Esophagus muscularis mucosa (tissue), 4 donors: ENCODE measurements around the gene ZNF184.

Experiments used
- EP300 ChIP-seq: sonication (generic); formaldehyde crosslinking; IDR thresholded peaks from one replicate; pipeline ENCODE4 v1.6.1; 2017; ENCODE audit warnings: antibody characterized with exemption
- POLR2A ChIP-seq: fragments of 450-650 bp; IDR thresholded peaks from one replicate; pipeline ENCODE4 v1.6.1; 2017; ENCODE audit warnings: antibody characterized with exemption, moderate library complexity, mild to moderate bottlenecking, low read depth
- POLR2AphosphoS5 ChIP-seq, 2 donors: sonication (generic); formaldehyde crosslinking; IDR thresholded peaks; one replicate each; pipeline ENCODE4 v1.6.1; 2017; ENCODE audit warnings: antibody characterized with exemption in 2 of 2
- TF ChIP-seq, protein P1 (sequence below), 3 experiments: fragments of 200-600 bp in 2 of 3; fragments of 450-650 bp in 1 of 3; sonication (generic) in 2 of 3; IDR thresholded peaks; one replicate each; pipeline ENCODE4 v1.5.1; 2017 to 2019; ENCODE audit warnings: antibody characterized with exemption in 3 of 3, mild to moderate bottlenecking in 2 of 3, moderate library complexity in 1 of 3

DNA sequence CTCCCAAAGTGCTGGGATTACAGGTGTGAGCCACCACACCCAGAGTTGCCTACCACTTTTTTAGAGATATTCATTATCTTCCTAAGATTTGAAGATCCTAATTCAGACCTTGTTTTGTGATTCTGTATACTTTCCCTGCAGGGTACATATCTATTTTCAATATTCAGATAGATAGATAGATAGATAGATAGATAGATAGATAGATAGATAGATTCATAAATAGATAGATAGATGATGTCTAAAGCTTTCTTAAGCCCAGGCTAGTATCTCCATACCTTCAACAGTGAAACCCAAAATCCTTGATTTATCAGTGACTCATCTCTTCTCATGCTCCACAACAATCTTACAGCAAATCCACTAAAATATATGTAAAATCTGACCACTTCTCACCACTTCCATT, 53.5 kb downstream of the ZNF184 start:
- TF ChIP-seq, protein P1, sequence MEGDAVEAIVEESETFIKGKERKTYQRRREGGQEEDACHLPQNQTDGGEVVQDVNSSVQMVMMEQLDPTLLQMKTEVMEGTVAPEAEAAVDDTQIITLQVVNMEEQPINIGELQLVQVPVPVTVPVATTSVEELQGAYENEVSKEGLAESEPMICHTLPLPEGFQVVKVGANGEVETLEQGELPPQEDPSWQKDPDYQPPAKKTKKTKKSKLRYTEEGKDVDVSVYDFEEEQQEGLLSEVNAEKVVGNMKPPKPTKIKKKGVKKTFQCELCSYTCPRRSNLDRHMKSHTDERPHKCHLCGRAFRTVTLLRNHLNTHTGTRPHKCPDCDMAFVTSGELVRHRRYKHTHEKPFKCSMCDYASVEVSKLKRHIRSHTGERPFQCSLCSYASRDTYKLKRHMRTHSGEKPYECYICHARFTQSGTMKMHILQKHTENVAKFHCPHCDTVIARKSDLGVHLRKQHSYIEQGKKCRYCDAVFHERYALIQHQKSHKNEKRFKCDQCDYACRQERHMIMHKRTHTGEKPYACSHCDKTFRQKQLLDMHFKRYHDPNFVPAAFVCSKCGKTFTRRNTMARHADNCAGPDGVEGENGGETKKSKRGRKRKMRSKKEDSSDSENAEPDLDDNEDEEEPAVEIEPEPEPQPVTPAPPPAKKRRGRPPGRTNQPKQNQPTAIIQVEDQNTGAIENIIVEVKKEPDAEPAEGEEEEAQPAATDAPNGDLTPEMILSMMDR (IDR thresholded peaks at IDR 0.05) = no peak
- TF ChIP-seq EP300 (no peak), POLR2A (no peak), POLR2AphosphoS5 (IDR thresholded peaks at IDR 0.05) (no peak)
